ENCODE data around the gene AEBP1. TPM values are rescaled to one million over a fixed set of nuclear protein-coding genes. Genes with fewer than 3 reads are reported as not detected.

AEBP1 gene
- total RNA-seq, 1 experiment from 2014 or later: not detected

GRCh38 chr7:44154703-44155102 lies 50.6 kb downstream of the AEBP1 start:
- no peak for DNase-seq (ENCODE audit: low read depth)

- DNase-seq (ENCODE audit: low read depth): no peak
Observed at GRCh38 chr7:44155191-44156185, 51.3 kb downstream of the AEBP1 start.

- no peak for DNase-seq (ENCODE audit: low read depth)
Observed at GRCh38 chr7:44156453-44157010, 52.4 kb downstream of the AEBP1 start.

GRCh38 chr7:44157116-44158080 lies 53.3 kb downstream of the AEBP1 start:
- DNase-seq (ENCODE audit: low read depth): no peak

- DNase-seq (ENCODE audit: low read depth): no peak
Observed at GRCh38 chr7:44158096-44158872, 54.1 kb downstream of the AEBP1 start.

- DNase-seq (ENCODE audit: low read depth): no peak
Observed at GRCh38 chr7:44158873-44159631, 54.9 kb downstream of the AEBP1 start.

- no peak for DNase-seq (ENCODE audit: low read depth)
Observed at GRCh38 chr7:44159824-44160630, 55.9 kb downstream of the AEBP1 start.

- no peak for DNase-seq (ENCODE audit: low read depth)
Observed at GRCh38 chr7:44161371-44161770, 57.2 kb downstream of the AEBP1 start.

- peak; percentile 74 for DNase-seq (ENCODE audit: low read depth)
Observed at GRCh38 chr7:44162179-44162578, 58.0 kb downstream of the AEBP1 start.

- peak; percentile 25 for DNase-seq (ENCODE audit: low read depth)
Observed at GRCh38 chr7:44162785-44163395, 58.7 kb downstream of the AEBP1 start.

- peak; percentile 100 for DNase-seq (ENCODE audit: low read depth)
Observed at GRCh38 chr7:44163591-44163990, 59.4 kb downstream of the AEBP1 start.

Other genes starting within 250 kb of the AEBP1 start
- 153 and 156 TPM in 2 replicates for gene MRPS24, start 234.8 kb upstream of the AEBP1 start, total RNA-seq (2014; rRNA removed)
- 30.8 and 32.0 TPM in 2 replicates for gene URGCP, start 197.7 kb upstream of the AEBP1 start, total RNA-seq (2014; rRNA removed)
- gene UBE2D4, start 177.9 kb upstream of the AEBP1 start, total RNA-seq (2014; rRNA removed): 16.2 and 22.2 TPM in 2 replicates
- not detected in 2 replicates for gene SPDYE1, start 106.4 kb upstream of the AEBP1 start, total RNA-seq (2014; rRNA removed)
- 226 and 271 TPM in 2 replicates for gene DBNL, start 59.6 kb upstream of the AEBP1 start, total RNA-seq (2014; rRNA removed)
- gene PGAM2, start 38.8 kb upstream of the AEBP1 start, total RNA-seq (2014; rRNA removed): not detected in 2 replicates
- 18.4 and 19.4 TPM in 2 replicates for gene POLM, start 21.8 kb upstream of the AEBP1 start, total RNA-seq (2014; rRNA removed)
- gene POLD2, start 19.2 kb downstream of the AEBP1 start, total RNA-seq (2014; rRNA removed): 193 and 201 TPM in 2 replicates
- not detected in 2 replicates for gene MYL7, start 37.0 kb downstream of the AEBP1 start, total RNA-seq (2014; rRNA removed)
- not detected in 2 replicates for gene GCK, start 85.1 kb downstream of the AEBP1 start, total RNA-seq (2014; rRNA removed)
- 136 TPM in 2 replicates for gene YKT6, start 96.6 kb downstream of the AEBP1 start, total RNA-seq (2014; rRNA removed)
- 0.06 TPM in 2 replicates for gene CAMK2B, start 221.2 kb downstream of the AEBP1 start, total RNA-seq (2014; rRNA removed)